Liver (tissue), 3 donors: ENCODE data around the gene LHX2.

ENCODE experiments used
- SP1 ChIP-seq: IDR thresholded peaks from 2 replicates; pipeline ENCODE4 v1.6.1; 2018; ENCODE audit warnings: antibody characterized with exemption, mild to moderate bottlenecking
- TF ChIP-seq, protein P1 (sequence below): fragments of 150-350 bp; IDR thresholded peaks from 2 replicates; pipeline ENCODE4 v1.5.1; 2017; ENCODE audit warnings: improper control_type of control experiment, low read depth, low read length; ENCODE audit not compliant: missing input control
- donor health status: healthy.
- donor health status: healthy.

GRCh38 chr9:123996731-123997421 is 14.7 kb upstream of the LHX2 start:
- TF ChIP-seq SP1: no peak
- TF ChIP-seq, protein P1, sequence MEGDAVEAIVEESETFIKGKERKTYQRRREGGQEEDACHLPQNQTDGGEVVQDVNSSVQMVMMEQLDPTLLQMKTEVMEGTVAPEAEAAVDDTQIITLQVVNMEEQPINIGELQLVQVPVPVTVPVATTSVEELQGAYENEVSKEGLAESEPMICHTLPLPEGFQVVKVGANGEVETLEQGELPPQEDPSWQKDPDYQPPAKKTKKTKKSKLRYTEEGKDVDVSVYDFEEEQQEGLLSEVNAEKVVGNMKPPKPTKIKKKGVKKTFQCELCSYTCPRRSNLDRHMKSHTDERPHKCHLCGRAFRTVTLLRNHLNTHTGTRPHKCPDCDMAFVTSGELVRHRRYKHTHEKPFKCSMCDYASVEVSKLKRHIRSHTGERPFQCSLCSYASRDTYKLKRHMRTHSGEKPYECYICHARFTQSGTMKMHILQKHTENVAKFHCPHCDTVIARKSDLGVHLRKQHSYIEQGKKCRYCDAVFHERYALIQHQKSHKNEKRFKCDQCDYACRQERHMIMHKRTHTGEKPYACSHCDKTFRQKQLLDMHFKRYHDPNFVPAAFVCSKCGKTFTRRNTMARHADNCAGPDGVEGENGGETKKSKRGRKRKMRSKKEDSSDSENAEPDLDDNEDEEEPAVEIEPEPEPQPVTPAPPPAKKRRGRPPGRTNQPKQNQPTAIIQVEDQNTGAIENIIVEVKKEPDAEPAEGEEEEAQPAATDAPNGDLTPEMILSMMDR: no peak
